K562 (cell line): ENCODE data around the gene TESK2. TPM values are rescaled to one million over a fixed set of nuclear protein-coding genes. Genes with fewer than 3 reads are reported as not detected.
"Not testable (repeated sequence)": the region's sequence is repeated elsewhere in the genome, so short reads cannot be mapped to it uniquely, and the experiment has no call there.

Experiments
- ATAC-seq: fragments of 200-7000 bp; cut with Tn5 transposase; 3 replicates; pipeline ENCODE4 v1.9.1; 2020; ENCODE audit warnings: moderate library complexity
- BruUV-seq: library from RNA; stranded (reverse); fragments of 400-500 nt; replicated peaks from 2 replicates; lab custom pipeline; 2021; lab: Mats Ljungman, UMichigan
- CTCF ChIA-PET: fragments of 300-600 bp; formaldehyde crosslinking; extraction: SDS; loops from one replicate; lab custom pipeline; 2021; ENCODE audit warnings: low intra/inter-chr PET ratio; lab: Yijun Ruan, JAX
- POLR2A ChIA-PET: fragments of 300-600, 350-650 bp; sonication (Branson Sonifier 250); formaldehyde crosslinking; extraction: SDS; loops from one replicate; lab custom pipeline; 2021; ENCODE audit warnings: antibody characterized with exemption, inconsistent platforms; lab: Yijun Ruan, JAX
- DNase-seq, 4 experiments: peaks; one replicate each; pipeline versions ENCODE4 v3.0.0 to v3.0.0-alpha.2; 2011 to 2018; ENCODE audit warnings: low spot score in 3 of 4, mixed read lengths in 3 of 4; ENCODE audit errors: extremely low read depth in 1 of 4
- FAIRE-seq: peaks from 2 replicates; lab custom pipeline; 2011; peaks lifted over from hg19 to GRCh38; lab: Jason Lieb, UNC
- H2AFZ ChIP-seq: 2 replicates; pipeline ENCODE4 v1.6.0; 2011; ENCODE audit warnings: low read depth, low read length, control low read depth, inconsistent platforms
- H3K27ac ChIP-seq: fragments of 200-600 bp; 3 replicates; pipeline ENCODE4 v1.8.0; 2011; ENCODE audit warnings: low read depth, mild to moderate bottlenecking, control low read depth, inconsistent platforms, low read length, moderate library complexity, mixed read lengths; ENCODE audit errors: extremely low read depth
- H3K27me3 ChIP-seq, 2 experiments: fragments of 300-600 bp in 1 of 2; 2 replicates in 1 of 2; 3 replicates in 1 of 2; pipeline versions ENCODE4 v1.6.0 to v1.8.0; 2011; ENCODE audit warnings: inconsistent platforms in 2 of 2, low read length in 2 of 2, mild to moderate bottlenecking in 1 of 2, mixed read lengths in 1 of 2, moderate library complexity in 1 of 2; ENCODE audit not compliant: control insufficient read depth in 2 of 2, insufficient read depth in 2 of 2
- H3K36me3 ChIP-seq: fragments of 300-600 bp; 3 replicates; pipeline ENCODE4 v1.8.0; 2011; ENCODE audit warnings: mild to moderate bottlenecking, low read length, inconsistent platforms; ENCODE audit not compliant: control insufficient read depth, insufficient read depth
- H3K4me1 ChIP-seq, 2 experiments: fragments of 200-600 bp in 1 of 2; replicated peaks in 1 of 2; 2 replicates in 1 of 2; 3 replicates in 1 of 2; pipeline versions ENCODE4 v1.5.1 to v1.8.0; 2011; ENCODE audit warnings: inconsistent platforms in 2 of 2, low read length in 2 of 2, mild to moderate bottlenecking in 1 of 2, mixed read lengths in 1 of 2, moderate library complexity in 1 of 2; ENCODE audit not compliant: control insufficient read depth in 2 of 2, insufficient read depth in 2 of 2
- H3K4me2 ChIP-seq: 2 replicates; pipeline ENCODE4 v1.6.1; 2011; ENCODE audit warnings: low read length, control low read depth, inconsistent platforms, mixed read lengths; ENCODE audit not compliant: insufficient read depth
- H3K4me3 ChIP-seq: fragments of 200-600 bp; sonication (generic), shearing (Covaris generic); 2 replicates; pipeline ENCODE4 v1.5.1; 2016; ENCODE audit warnings: control low read depth, inconsistent platforms
- H3K79me2 ChIP-seq: fragments of 200-600 bp; 3 replicates; pipeline ENCODE4 v1.8.0; 2011; ENCODE audit warnings: low read length, inconsistent platforms; ENCODE audit not compliant: control insufficient read depth, insufficient read depth
- H3K9ac ChIP-seq, 2 experiments: 2 replicates each; pipeline versions ENCODE4 v1.6.0 to v1.6.1; 2011; ENCODE audit warnings: low read depth in 2 of 2, low read length in 2 of 2, control low read depth in 1 of 2, inconsistent platforms in 1 of 2, mild to moderate bottlenecking in 1 of 2, mixed read lengths in 1 of 2; ENCODE audit not compliant: insufficient read depth in 1 of 2
- H3K9me1 ChIP-seq: one replicate; pipeline ENCODE4 v1.6.0; 2011; ENCODE audit warnings: inconsistent platforms, mild to moderate bottlenecking, low read length, moderate library complexity; ENCODE audit not compliant: control insufficient read depth, insufficient read depth
- H3K9me3 ChIP-seq: replicated peaks from 2 replicates; pipeline ENCODE4 v1.5.1; 2011; ENCODE audit warnings: low read depth, low read length, inconsistent platforms; ENCODE audit not compliant: control insufficient read depth, insufficient read depth
- H4K20me1 ChIP-seq: replicated peaks from 2 replicates; pipeline ENCODE4 v1.6.1; 2011; ENCODE audit warnings: low read length, inconsistent platforms, mixed read lengths; ENCODE audit not compliant: control insufficient read depth, insufficient read depth
- GATAD2B ChIP-seq: fragments of 450-650 bp; IDR thresholded peaks from 2 replicates; pipeline ENCODE4 v1.6.1; 2017; ENCODE audit warnings: mild to moderate bottlenecking, borderline replicate concordance
- ZBTB11 ChIP-seq, 3 experiments: fragments of 200-800 bp in 1 of 3; fragments of 250-450 bp in 1 of 3; fragments of 450-650 bp in 1 of 3; sonication (Bioruptor Pico) in 1 of 3; sonication (Bioruptor generic) in 1 of 3; formaldehyde crosslinking in 1 of 3; IDR thresholded peaks; 2 replicates each; pipeline versions ENCODE4 v1.6.1 to v1.8.0; 2016 to 2022; ENCODE audit warnings: mild to moderate bottlenecking in 2 of 3, missing genetic modification characterization in 2 of 3, missing compliant biosample characterization in 1 of 3, moderate library complexity in 1 of 3
- WGBS: fragments of 100-300 bp; shearing (Covaris generic); methylation state at CpG from one replicate; pipeline ENCODE4 v1.1.6; 2016; ENCODE audit warnings: low coverage, mixed read lengths; ENCODE audit not compliant: insufficient coverage; ENCODE audit errors: missing lambda C conversion rate; 5-methylcytosine and 5-hydroxymethylcytosine counted together
- in situ Hi-C: fragments of 300-500 bp; cut with MboI; formaldehyde crosslinking; loops from 4 replicates; pipeline ENCODE4 v1.15.0; 2018; ENCODE audit warnings: inconsistent platforms, mixed read lengths
- intact Hi-C: fragments of 100-400 bp; cut with micrococcal nuclease; formaldehyde crosslinking; loops from 2 replicates; pipeline ENCODE4 v1.14.2; 2022
- polyA plus RNA-seq, 8 experiments: library from polyadenylated mRNA; depleted of rRNA in 4 of 8; stranded (reverse) in 5 of 8; unstranded in 3 of 8; fragments of >200 nt; fragmentation: Nextera tagmentation in 2 of 8; fragmentation: Illumina TruSeq in 1 of 8; extraction: Ambion mirVana in 2 of 8; extraction: Trizol in 1 of 8; gene quantifications; 2 replicates each; pipeline versions ENCODE4 v1.2.1 to v1.2.3, GENCODE V29; 2011 to 2014; ENCODE audit warnings: inconsistent platforms in 1 of 8, missing spikeins in 1 of 8
- total RNA-seq, 7 experiments: library from RNA; depleted of rRNA in 6 of 7; stranded (reverse); fragments of >200 nt in 6 of 7; fragmentation: Illumina TruSeq in 2 of 7; extraction: Trizol in 2 of 7; gene quantifications; 2 replicates each; pipeline versions ENCODE4 v1.2.1 to v1.2.3, GENCODE V29; 2011 to 2021; ENCODE audit warnings: low replicate concordance in 1 of 7

Gene TESK2
- total and polyA plus RNA-seq, 9 of the 15 experiments (the other 6 are each of a cell fraction or from before 2014, with no cell fraction given) = 1.6 to 5.3 (median 3.7) TPM

- WGBS = 15% methylated on average over 2 of the region's 2 CpGs
- Histone ChIP-seq H3K4me3 (no peak overlapping the region), H3K36me3 (no peaks in the 10 kb centered on the region), H4K20me1 (no peaks in the 10 kb centered on the region), H3K9ac (no peak overlapping the region), H3K27ac (no peak overlapping the region), H3K4me2 (no peak overlapping the region), H3K79me2 (no peaks in the 10 kb centered on the region), H3K9me3 (no peaks in the 10 kb centered on the region), H3K4me1 (no peaks in the 10 kb centered on the region; a peak in 1 of 5 replicates), H2AFZ (no peak overlapping the region), H3K9me1 (no peaks in the 10 kb centered on the region), H3K27me3 (no peaks in the 10 kb centered on the region)
- FAIRE-seq = peak; percentile 32
- no TSS peak for BruUV-seq
- POLR2A ChIA-PET = interaction anchor here (0.9 kb wide), 3 partner anchors 17 to 654 kb away, joined by 3 to 4 read pairs (median 3); no protein-coding TSS in a partner anchor
- in situ Hi-C loops = no loop called here
- CTCF ChIA-PET = no interaction called here
- DNase-seq = no peak
- ATAC-seq = peak; percentile 54
- no peak for TF ChIP-seq GATAD2B
- intact Hi-C loops = no loop called here
Observed at GRCh38 chr1:45473302-45473701, 17.7 kb downstream of the TESK2 start.

DNA sequence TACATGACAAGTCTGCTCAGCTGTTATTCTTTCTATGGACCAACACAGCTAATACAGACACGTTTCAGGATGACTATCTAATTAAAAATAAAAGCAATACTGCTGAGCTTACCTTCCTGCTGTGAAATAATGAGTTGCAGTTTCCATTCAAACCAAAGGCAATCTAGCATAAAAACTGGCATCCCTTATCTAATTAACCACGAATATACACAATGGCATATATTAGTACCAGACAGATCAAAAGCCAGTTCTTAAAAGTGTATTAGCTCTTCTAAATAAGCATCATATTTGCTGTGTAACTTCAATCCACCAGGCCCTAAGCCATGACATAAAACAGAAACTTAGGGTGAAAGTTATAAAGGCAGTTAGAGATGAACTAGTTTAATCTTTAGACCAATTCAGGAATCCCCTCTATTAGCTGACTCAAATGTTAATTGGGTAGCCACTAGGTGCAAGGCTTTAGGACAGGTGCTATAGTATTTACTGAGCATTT is 20.6 kb downstream of the TESK2 start:
- intact Hi-C loops = no loop called here
- in situ Hi-C loops = no loop called here
- Histone ChIP-seq H3K9me1 (no peaks in the 10 kb centered on the region), H2AFZ (no peak overlapping the region), H3K9ac (no peak overlapping the region), H4K20me1 (no peaks in the 10 kb centered on the region), H3K36me3 (no peaks in the 10 kb centered on the region), H3K4me3 (no peak overlapping the region), H3K9me3 (no peaks in the 10 kb centered on the region), H3K79me2 (no peaks in the 10 kb centered on the region), H3K27ac (no peak overlapping the region), H3K4me2 (no peak overlapping the region), H3K4me1 (no peaks in the 10 kb centered on the region), H3K27me3 (no peaks in the 10 kb centered on the region)
- CTCF ChIA-PET = no interaction called here
- DNase-seq (no peak), FAIRE-seq (no peak), ATAC-seq (no peak)
- BruUV-seq = no TSS peak
- WGBS = 2% methylated on average over 2 of the region's 2 CpGs
- POLR2A ChIA-PET = no interaction called here
- no peak for TF ChIP-seq ZBTB11 (CRISPR knock-in tag; IDR thresholded peaks at IDR 0.05)

- ATAC-seq, FAIRE-seq, BruUV-seq, CTCF ChIA-PET, H3K4me1 ChIP-seq, H2AFZ ChIP-seq, H3K9me1 ChIP-seq, in situ Hi-C loops, DNase-seq, H3K4me3 ChIP-seq, H3K9ac ChIP-seq, H3K27me3 ChIP-seq, H3K79me2 ChIP-seq, H3K36me3 ChIP-seq, H4K20me1 ChIP-seq, H3K9me3 ChIP-seq, H3K27ac ChIP-seq, H3K4me2 ChIP-seq, intact Hi-C loops: not testable (repeated sequence)
- WGBS = 52% methylated on average over 9 of the region's 9 CpGs
- POLR2A ChIA-PET = interaction anchor here (1.2 kb wide), 1 partner anchor 9 kb away, joined by 3 read pairs; no protein-coding TSS in a partner anchor
Observed at GRCh38 chr1:45467353-45467752, 23.6 kb downstream of the TESK2 start.
